Neural progenitor cell (in vitro differentiated cells): ENCODE results near the gene TMPRSS13. TPM values are rescaled to one million over a fixed set of nuclear protein-coding genes. Genes with fewer than 3 reads are reported as not detected.

Experiments
- DNase-seq: peaks from one replicate; pipeline ENCODE4 v3.0.0-alpha.2; 2016; ENCODE audit warnings: low spot score
- H2AFZ ChIP-seq: fragments of 200-600 bp; sonication (generic); replicated peaks from 2 replicates; pipeline ENCODE4 v1.6.1; 2016; ENCODE audit warnings: antibody characterized with exemption
- H3F3A ChIP-seq: fragments of 200-600 bp; sonication (generic); 2 replicates; pipeline ENCODE4 v1.6.1; 2016; ENCODE audit warnings: antibody characterized with exemption, low read depth
- H3K27ac ChIP-seq: fragments of 200-600 bp; sonication (generic); 2 replicates; pipeline ENCODE4 v1.5.1; 2016; ENCODE audit warnings: mild to moderate bottlenecking
- H3K27me3 ChIP-seq: fragments of 200-600 bp; sonication (generic); 2 replicates; pipeline ENCODE4 v1.6.1; 2016; ENCODE audit warnings: mild to moderate bottlenecking, moderate library complexity
- H3K36me3 ChIP-seq: fragments of 200-600 bp; sonication (generic); 2 replicates; pipeline ENCODE4 v1.5.1; 2016
- H3K4me1 ChIP-seq: fragments of 200-600 bp; sonication (generic); 2 replicates; pipeline ENCODE4 v1.6.1; 2016; ENCODE audit warnings: mixed run types
- H3K4me2 ChIP-seq: fragments of 200-600 bp; sonication (generic); 2 replicates; pipeline ENCODE4 v1.6.1; 2016
- H3K4me3 ChIP-seq: fragments of 200-600 bp; sonication (generic); 2 replicates; pipeline ENCODE4 v1.5.1; 2016
- H3K79me2 ChIP-seq: fragments of 200-600 bp; sonication (generic); 2 replicates; pipeline ENCODE4 v1.6.1; 2016; ENCODE audit warnings: low read depth
- H3K9ac ChIP-seq: fragments of 200-600 bp; sonication (generic); 2 replicates; pipeline ENCODE4 v1.6.1; 2016
- H3K9me3 ChIP-seq: fragments of 200-600 bp; sonication (generic); 2 replicates; pipeline ENCODE4 v1.5.1; 2016; ENCODE audit warnings: low read depth
- H4K20me1 ChIP-seq: fragments of 200-600 bp; sonication (generic); 2 replicates; pipeline ENCODE4 v1.6.1; 2016; ENCODE audit warnings: low read depth
- H3K27ac Mint-ChIP-seq: 3 replicates; pipeline ENCODE4 v1.8.0; 2021; ENCODE audit warnings: mixed read lengths
- H3K27me3 Mint-ChIP-seq: 2 replicates; pipeline ENCODE4 v1.8.0; 2022; ENCODE audit warnings: low read depth, mild to moderate bottlenecking, inconsistent platforms, moderate library complexity, mixed read lengths; ENCODE audit not compliant: insufficient read depth
- H3K36me3 Mint-ChIP-seq: 3 replicates; pipeline ENCODE4 v1.8.0; 2021; ENCODE audit warnings: mixed read lengths
- H3K4me1 Mint-ChIP-seq: 3 replicates; pipeline ENCODE4 v1.8.0; 2021; ENCODE audit warnings: mixed read lengths
- H3K4me3 Mint-ChIP-seq: 3 replicates; pipeline ENCODE4 v1.8.0; 2021; ENCODE audit warnings: mild to moderate bottlenecking, moderate library complexity, mixed read lengths
- H3K9me3 Mint-ChIP-seq: 3 replicates; pipeline ENCODE4 v1.8.0; 2020; ENCODE audit warnings: mixed read lengths
- CTCF ChIP-seq: fragments of 200-600 bp; sonication (generic); IDR thresholded peaks from 2 replicates; pipeline ENCODE4 v1.5.1; 2017; ENCODE audit warnings: antibody characterized with exemption, mild to moderate bottlenecking
- EZH2 ChIP-seq: fragments of 200-600 bp; sonication (generic); IDR thresholded peaks from 2 replicates; pipeline ENCODE4 v1.6.1; 2017; ENCODE audit warnings: antibody characterized with exemption, mild to moderate bottlenecking, moderate library complexity
- EZH2phosphoT487 ChIP-seq: fragments of 200-600 bp; sonication (generic); IDR thresholded peaks from 2 replicates; pipeline ENCODE4 v1.6.1; 2017; ENCODE audit warnings: antibody characterized with exemption
- total RNA-seq: library from RNA; depleted of rRNA; stranded (reverse); fragments of >200 nt; gene quantifications from 2 replicates; pipeline ENCODE4 v1.2.3, GENCODE V29; 2015; ENCODE audit warnings: low replicate concordance

Gene TMPRSS13
- total RNA-seq, 1 donor from 2014 or later = not detected

- Histone ChIP-seq H4K20me1 (no peaks in the 10 kb centered on the region), H3K9me3 (no peaks in the 10 kb centered on the region), H3K27ac (no peak overlapping the region), H3K27me3 (no peaks in the 10 kb centered on the region), H3K9ac (no peak overlapping the region), H3F3A (no peaks in the 10 kb centered on the region), H3K36me3 (no peaks in the 10 kb centered on the region), H2AFZ (no peak overlapping the region), H3K79me2 (no peaks in the 10 kb centered on the region), H3K4me2 (no peak overlapping the region), H3K4me1 (no peaks in the 10 kb centered on the region), H3K4me3 (no peak overlapping the region)
- no peaks in the 10 kb centered on the region for H3K36me3 Mint-ChIP-seq
- peaks cover 5% of the 10 kb centered on the region for H3K27me3 Mint-ChIP-seq
- H3K27ac Mint-ChIP-seq = no peak overlapping the region
- H3K4me1 Mint-ChIP-seq = peaks cover 3% of the 10 kb centered on the region
- TF ChIP-seq CTCF (no peak), EZH2 (no peak), EZH2phosphoT487 (no peak)
- no peak overlapping the region for H3K4me3 Mint-ChIP-seq
- DNase-seq = no peak
- no peaks in the 10 kb centered on the region for H3K9me3 Mint-ChIP-seq
Measured at GRCh38 chr11:117972629-117973502, 43.7 kb upstream of the TMPRSS13 start.

GRCh38 chr11:117972044-117972443, 42.8 kb upstream of the TMPRSS13 start:
- no peaks in the 10 kb centered on the region for H3K9me3 ChIP-seq
- H3K36me3 ChIP-seq = no peaks in the 10 kb centered on the region
- Mint-ChIP-seq H3K4me1 (peaks cover 3% of the 10 kb centered on the region), H3K9me3 (no peaks in the 10 kb centered on the region), H3K36me3 (no peaks in the 10 kb centered on the region), H3K27me3 (peaks cover 5% of the 10 kb centered on the region), H3K27ac (peak overlapping the region; percentile 40), H3K4me3 (no peak overlapping the region)
- no peaks in the 10 kb centered on the region for H3K27me3 ChIP-seq
- no peaks in the 10 kb centered on the region for H3K79me2 ChIP-seq
- H3K27ac ChIP-seq = no peak overlapping the region
- H3K9ac ChIP-seq = no peak overlapping the region
- H3F3A ChIP-seq = no peaks in the 10 kb centered on the region
- H3K4me3 ChIP-seq = no peak overlapping the region
- H3K4me1 ChIP-seq = no peaks in the 10 kb centered on the region
- H3K4me2 ChIP-seq = no peak overlapping the region
- TF ChIP-seq EZH2phosphoT487 (no peak), CTCF (no peak), EZH2 (no peak)
- H4K20me1 ChIP-seq = no peaks in the 10 kb centered on the region
- DNase-seq = no peak
- no peak overlapping the region for H2AFZ ChIP-seq

- Histone ChIP-seq H4K20me1 (no peaks in the 10 kb centered on the region), H3K27ac (no peak overlapping the region), H2AFZ (no peak overlapping the region), H3F3A (no peaks in the 10 kb centered on the region), H3K36me3 (no peaks in the 10 kb centered on the region), H3K27me3 (no peaks in the 10 kb centered on the region), H3K4me1 (no peaks in the 10 kb centered on the region), H3K4me3 (no peak overlapping the region), H3K9ac (no peak overlapping the region), H3K79me2 (no peaks in the 10 kb centered on the region), H3K4me2 (no peak overlapping the region), H3K9me3 (no peaks in the 10 kb centered on the region)
- Mint-ChIP-seq H3K4me1 (peaks cover 3% of the 10 kb centered on the region), H3K9me3 (no peaks in the 10 kb centered on the region), H3K4me3 (no peak overlapping the region), H3K27me3 (peaks cover 5% of the 10 kb centered on the region), H3K36me3 (no peaks in the 10 kb centered on the region), H3K27ac (peak overlapping the region; percentile 34)
- no peak for DNase-seq
- TF ChIP-seq EZH2 (no peak), EZH2phosphoT487 (no peak), CTCF (no peak)
Measured at GRCh38 chr11:117970400-117971024, 41.3 kb upstream of the TMPRSS13 start.
